ENCODE results near the gene MVD.

GRCh38 chr16:88699180-88699579 lies 36.3 kb upstream of the MVD start:
- no peak for TF ChIP-seq CTCF (conservative IDR thresholded peaks at IDR 0.05 in 1 of 2, IDR thresholded peaks at IDR 0.05 in 1 of 2; ENCODE audit: extremely low read depth in 1 of 2, insufficient read depth in 1 of 2, low read depth in 1 of 2, low read length in 2 of 2)
- TF ChIP-seq EZH2 (IDR thresholded peaks at IDR 0.05; ENCODE audit: borderline replicate concordance, low read length): no peak
